ENCODE results near the gene ASTE1.
A peak's percentile ranks its signal among the peaks of the same experiment; 100 is the strongest.
"Not testable (repeated sequence)": the region's sequence is repeated elsewhere in the genome, so short reads cannot be mapped to it uniquely, and the experiment has no call there.

Gene ASTE1

DNA sequence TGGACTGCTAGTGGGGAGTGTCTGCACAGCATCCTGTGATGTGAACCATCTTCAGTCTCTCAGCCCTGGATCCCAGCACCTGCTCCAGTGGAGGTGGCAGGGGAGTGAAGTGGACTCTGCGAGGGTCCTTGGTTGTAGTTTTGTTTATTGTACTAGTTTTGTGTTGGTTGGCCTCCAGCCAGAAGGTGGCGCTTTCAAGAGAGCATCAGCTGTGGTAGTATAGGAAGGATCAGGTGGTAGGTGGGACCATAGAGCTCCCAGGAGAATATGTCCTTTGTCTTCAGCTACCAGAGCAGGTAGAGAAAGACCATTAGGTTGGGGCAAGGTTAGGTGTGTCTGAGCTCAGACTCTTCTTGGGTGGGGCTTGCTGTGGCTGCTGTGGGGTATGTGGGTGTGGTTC, 21.0 kb upstream of the ASTE1 start:
- no peak overlapping the region for H3K4me3 ChIP-seq (ENCODE audit: low read depth, low read length)
- H3K27ac ChIP-seq (ENCODE audit: extremely low read depth, low read depth, low read length): no peak overlapping the region
- ChIA-PET CTCF (interaction anchor here (0.5 to 0.8 kb wide), 4 partner anchors 15 to 387 kb away, joined by 3 to 5 read pairs (median 3); no protein-coding TSS in a partner anchor), POLR2A (no interaction called here)
- no peaks in the 10 kb centered on the region for H3K9me3 ChIP-seq (ENCODE audit: control insufficient read depth, insufficient read depth, low read depth, low read length)
- TF ChIP-seq KLF1 (tag by site-specific recombination; IDR thresholded peaks at IDR 0.05): 0 out of 2 replicates have a peak, but pooled peaks have one; percentile 12
- TF ChIP-seq ZNF112 (tag by site-specific recombination; IDR thresholded peaks at IDR 0.05): no peak
- no peaks in the 10 kb centered on the region for H3K4me1 ChIP-seq (ENCODE audit: control insufficient read depth, insufficient read depth, low read length)
- no peaks in the 10 kb centered on the region for H3K36me3 ChIP-seq (ENCODE audit: control insufficient read depth in 2 of 2, insufficient read depth in 1 of 2, low read length in 2 of 2)

DNA sequence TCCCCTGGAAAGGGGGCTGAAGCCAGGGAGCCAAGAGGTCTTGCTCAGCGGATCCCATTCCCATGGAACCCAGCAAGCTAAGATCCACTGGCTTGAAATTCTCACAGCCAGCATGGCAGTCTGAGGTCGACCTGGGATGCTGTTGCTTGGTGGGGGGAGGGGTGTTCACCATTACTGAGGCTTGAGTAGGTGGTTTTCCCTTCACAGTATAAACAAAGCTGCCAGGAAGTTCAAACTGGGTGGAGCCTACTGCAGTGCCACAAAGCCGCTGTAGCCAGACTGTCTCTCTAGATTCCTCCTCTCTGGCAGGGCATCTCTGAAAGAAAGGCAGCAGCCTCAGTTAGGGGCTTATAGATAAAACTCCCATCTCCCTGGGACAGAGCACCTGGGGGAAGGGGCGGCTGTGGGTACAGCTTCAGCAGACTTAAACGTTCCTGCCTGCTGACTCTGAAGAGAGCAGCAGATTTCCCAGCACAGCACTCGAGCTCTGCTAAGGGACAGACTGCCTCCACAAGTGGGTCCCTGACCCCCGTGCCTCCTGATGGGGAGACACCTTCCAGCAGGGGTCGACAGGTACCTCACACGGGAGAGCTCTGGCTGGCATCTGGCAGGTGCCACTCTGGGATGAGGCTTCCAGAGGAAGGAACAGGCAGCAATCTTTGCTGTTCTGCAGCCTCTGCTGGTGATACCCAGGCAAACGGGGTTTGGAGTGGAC, 15.8 kb upstream of the ASTE1 start:
- H3K27ac ChIP-seq (ENCODE audit: extremely low read depth, low read depth, low read length); POLR2A ChIA-PET; H3K4me1 ChIP-seq (ENCODE audit: control insufficient read depth, insufficient read depth, low read length); H3K36me3 ChIP-seq (ENCODE audit: control insufficient read depth in 2 of 2, insufficient read depth in 1 of 2, low read length in 2 of 2); H3K4me3 ChIP-seq (ENCODE audit: low read depth, low read length); H3K9me3 ChIP-seq (ENCODE audit: control insufficient read depth, insufficient read depth, low read depth, low read length): not testable (repeated sequence)
- CTCF ChIA-PET: interaction anchor here (0.6 kb wide), 1 partner anchor 170 kb away, joined by 4 read pairs; no protein-coding TSS in a partner anchor

DNA sequence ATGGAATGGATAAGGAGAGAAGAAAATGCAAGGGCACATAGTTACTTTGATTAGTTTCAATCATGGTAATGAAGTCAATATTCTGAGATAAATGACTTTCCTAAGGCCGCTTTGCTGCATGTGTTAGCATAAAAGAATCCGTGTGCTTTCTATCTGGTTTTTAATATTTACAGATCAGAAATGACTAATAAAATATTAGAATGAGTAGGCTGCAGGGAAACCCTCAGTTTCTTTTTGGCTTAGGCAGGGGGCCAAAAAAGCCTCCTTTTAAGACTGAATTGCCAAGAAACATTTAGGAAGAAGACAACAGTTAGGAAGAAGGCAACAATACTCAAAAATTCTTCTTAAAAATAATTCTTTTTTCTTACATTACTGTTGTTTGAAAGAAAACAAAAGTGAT, 11.7 kb upstream of the ASTE1 start:
- Histone ChIP-seq H3K27ac (ENCODE audit: extremely low read depth, low read depth, low read length) (no peak overlapping the region), H3K36me3 (ENCODE audit: control insufficient read depth in 2 of 2, insufficient read depth in 1 of 2, low read length in 2 of 2) (no peaks in the 10 kb centered on the region), H3K4me1 (ENCODE audit: control insufficient read depth, insufficient read depth, low read length) (no peaks in the 10 kb centered on the region), H3K4me3 (ENCODE audit: low read depth, low read length) (no peak overlapping the region), H3K9me3 (ENCODE audit: control insufficient read depth, insufficient read depth, low read depth, low read length) (no peaks in the 10 kb centered on the region)
- ChIA-PET POLR2A (no interaction called here), CTCF (interaction anchor here (1.0 to 1.4 kb wide), 3 partner anchors 8 to 1000 kb away, joined by 3 to 5 read pairs (median 3); no protein-coding TSS in a partner anchor)
- TF ChIP-seq KLF7 (tag by site-specific recombination; IDR thresholded peaks at IDR 0.05; ENCODE audit: borderline replicate concordance) (no peak), KLF8 (tag by site-specific recombination; IDR thresholded peaks at IDR 0.05) (no peak), ZNF350 (tag by site-specific recombination; IDR thresholded peaks at IDR 0.05) (no peak), ZNF202 (tag by site-specific recombination; IDR thresholded peaks at IDR 0.05; ENCODE audit: borderline replicate concordance) (no peak), ZNF677 (tag by site-specific recombination; IDR thresholded peaks at IDR 0.05) (no peak), YY2 (tag by site-specific recombination; IDR thresholded peaks at IDR 0.05) (no peak), OVOL3 (tag by site-specific recombination; IDR thresholded peaks at IDR 0.05) (no peak), SP7 (tag by site-specific recombination; IDR thresholded peaks at IDR 0.05) (no peak)
- TF ChIP-seq, protein P1, sequence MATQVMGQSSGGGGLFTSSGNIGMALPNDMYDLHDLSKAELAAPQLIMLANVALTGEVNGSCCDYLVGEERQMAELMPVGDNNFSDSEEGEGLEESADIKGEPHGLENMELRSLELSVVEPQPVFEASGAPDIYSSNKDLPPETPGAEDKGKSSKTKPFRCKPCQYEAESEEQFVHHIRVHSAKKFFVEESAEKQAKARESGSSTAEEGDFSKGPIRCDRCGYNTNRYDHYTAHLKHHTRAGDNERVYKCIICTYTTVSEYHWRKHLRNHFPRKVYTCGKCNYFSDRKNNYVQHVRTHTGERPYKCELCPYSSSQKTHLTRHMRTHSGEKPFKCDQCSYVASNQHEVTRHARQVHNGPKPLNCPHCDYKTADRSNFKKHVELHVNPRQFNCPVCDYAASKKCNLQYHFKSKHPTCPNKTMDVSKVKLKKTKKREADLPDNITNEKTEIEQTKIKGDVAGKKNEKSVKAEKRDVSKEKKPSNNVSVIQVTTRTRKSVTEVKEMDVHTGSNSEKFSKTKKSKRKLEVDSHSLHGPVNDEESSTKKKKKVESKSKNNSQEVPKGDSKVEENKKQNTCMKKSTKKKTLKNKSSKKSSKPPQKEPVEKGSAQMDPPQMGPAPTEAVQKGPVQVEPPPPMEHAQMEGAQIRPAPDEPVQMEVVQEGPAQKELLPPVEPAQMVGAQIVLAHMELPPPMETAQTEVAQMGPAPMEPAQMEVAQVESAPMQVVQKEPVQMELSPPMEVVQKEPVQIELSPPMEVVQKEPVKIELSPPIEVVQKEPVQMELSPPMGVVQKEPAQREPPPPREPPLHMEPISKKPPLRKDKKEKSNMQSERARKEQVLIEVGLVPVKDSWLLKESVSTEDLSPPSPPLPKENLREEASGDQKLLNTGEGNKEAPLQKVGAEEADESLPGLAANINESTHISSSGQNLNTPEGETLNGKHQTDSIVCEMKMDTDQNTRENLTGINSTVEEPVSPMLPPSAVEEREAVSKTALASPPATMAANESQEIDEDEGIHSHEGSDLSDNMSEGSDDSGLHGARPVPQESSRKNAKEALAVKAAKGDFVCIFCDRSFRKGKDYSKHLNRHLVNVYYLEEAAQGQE (tag by site-specific recombination; IDR thresholded peaks at IDR 0.05): no peak
- TF ChIP-seq, protein P2, sequence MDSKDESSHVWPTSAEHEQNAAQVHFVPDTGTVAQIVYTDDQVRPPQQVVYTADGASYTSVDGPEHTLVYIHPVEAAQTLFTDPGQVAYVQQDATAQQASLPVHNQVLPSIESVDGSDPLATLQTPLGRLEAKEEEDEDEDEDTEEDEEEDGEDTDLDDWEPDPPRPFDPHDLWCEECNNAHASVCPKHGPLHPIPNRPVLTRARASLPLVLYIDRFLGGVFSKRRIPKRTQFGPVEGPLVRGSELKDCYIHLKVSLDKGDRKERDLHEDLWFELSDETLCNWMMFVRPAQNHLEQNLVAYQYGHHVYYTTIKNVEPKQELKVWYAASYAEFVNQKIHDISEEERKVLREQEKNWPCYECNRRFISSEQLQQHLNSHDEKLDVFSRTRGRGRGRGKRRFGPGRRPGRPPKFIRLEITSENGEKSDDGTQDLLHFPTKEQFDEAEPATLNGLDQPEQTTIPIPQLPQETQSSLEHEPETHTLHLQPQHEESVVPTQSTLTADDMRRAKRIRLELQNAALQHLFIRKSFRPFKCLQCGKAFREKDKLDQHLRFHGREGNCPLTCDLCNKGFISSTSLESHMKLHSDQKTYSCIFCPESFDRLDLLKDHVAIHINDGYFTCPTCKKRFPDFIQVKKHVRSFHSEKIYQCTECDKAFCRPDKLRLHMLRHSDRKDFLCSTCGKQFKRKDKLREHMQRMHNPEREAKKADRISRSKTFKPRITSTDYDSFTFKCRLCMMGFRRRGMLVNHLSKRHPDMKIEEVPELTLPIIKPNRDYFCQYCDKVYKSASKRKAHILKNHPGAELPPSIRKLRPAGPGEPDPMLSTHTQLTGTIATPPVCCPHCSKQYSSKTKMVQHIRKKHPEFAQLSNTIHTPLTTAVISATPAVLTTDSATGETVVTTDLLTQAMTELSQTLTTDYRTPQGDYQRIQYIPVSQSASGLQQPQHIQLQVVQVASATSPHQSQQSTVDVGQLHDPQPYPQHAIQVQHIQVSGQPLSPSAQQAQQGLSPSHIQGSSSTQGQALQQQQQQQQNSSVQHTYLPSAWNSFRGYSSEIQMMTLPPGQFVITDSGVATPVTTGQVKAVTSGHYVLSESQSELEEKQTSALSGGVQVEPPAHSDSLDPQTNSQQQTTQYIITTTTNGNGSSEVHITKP (tag by site-specific recombination; IDR thresholded peaks at IDR 0.05): no peak
